ENCODE measurements around the gene WDR59.

The WDR59 gene

DNA sequence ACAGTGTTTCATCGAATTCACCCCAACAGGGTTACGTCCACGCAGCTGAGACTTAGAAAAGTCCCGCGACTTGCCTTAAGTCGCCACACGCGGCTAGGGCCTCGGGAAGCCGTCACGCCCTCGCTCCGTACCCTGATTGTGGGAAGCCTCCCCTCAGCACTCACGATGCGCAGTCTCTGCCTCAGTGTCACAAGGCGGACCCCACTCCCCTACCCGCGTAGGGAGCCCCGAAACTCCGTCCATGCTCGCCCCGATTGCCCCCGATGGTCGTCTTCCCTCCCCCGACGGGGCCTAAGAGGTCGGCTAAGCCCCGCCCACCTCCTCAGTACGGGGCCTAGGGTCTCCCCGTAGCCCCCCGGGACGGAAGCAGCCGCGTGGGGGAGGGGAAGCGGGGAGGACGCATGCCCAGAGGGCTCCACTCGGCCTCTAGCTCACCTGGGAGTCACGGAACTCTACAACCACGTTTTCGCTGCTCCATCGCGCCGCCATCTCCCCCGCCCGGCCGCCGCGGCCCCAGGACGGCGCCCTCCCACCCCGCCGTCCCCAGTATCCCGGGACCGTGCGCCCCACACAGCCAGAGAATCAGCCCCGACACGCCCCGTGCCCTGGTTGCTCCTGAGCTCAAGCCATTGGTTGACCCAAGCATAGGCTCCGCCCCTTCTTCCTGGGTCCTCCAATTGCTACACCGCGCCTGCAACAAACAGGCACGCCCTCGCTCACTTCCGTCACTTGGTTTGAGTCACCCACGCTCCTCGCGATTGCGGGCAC lies at the start of gene WDR59 (continued):
- no peak for TF ChIP-seq ZSCAN4 (tag by site-specific recombination; IDR thresholded peaks at IDR 0.05)
- TF ChIP-seq ZXDB (tag by site-specific recombination; IDR thresholded peaks at IDR 0.05), result peak; percentile 86
- TF ChIP-seq ZNF529 (tag by site-specific recombination; IDR thresholded peaks at IDR 0.05; ENCODE audit: insufficient replicate concordance), result no peak
- no peak for TF ChIP-seq ZNF670 (tag by site-specific recombination; IDR thresholded peaks at IDR 0.05; ENCODE audit: low read depth)
- TF ChIP-seq, protein P1, sequence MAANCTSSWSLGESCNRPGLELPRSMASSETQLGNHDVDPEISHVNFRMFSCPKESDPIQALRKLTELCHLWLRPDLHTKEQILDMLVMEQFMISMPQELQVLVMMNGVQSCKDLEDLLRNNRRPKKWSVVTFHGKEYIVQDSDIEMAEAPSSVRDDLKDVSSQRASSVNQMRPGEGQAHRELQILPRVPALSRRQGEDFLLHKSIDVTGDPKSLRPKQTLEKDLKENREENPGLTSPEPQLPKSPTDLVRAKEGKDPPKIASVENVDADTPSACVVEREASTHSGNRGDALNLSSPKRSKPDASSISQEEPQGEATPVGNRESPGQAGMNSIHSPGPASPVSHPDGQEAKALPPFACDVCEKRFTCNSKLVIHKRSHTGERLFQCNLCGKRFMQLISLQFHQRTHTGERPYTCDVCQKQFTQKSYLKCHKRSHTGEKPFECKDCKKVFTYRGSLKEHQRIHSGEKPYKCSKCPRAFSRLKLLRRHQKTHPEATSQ (tag by site-specific recombination; IDR thresholded peaks at IDR 0.05), result peak; percentile 66; the same call in 1 of the 2 replicates
- no peak for TF ChIP-seq ZBTB21 (tag by site-specific recombination; IDR thresholded peaks at IDR 0.05)
- no peak for TF ChIP-seq MEIS1 (CRISPR knock-in tag; IDR thresholded peaks at IDR 0.05; ENCODE audit: borderline replicate concordance)
- TF ChIP-seq ZNF623 (tag by site-specific recombination; IDR thresholded peaks at IDR 0.05), result no peak
- TF ChIP-seq, protein P2, sequence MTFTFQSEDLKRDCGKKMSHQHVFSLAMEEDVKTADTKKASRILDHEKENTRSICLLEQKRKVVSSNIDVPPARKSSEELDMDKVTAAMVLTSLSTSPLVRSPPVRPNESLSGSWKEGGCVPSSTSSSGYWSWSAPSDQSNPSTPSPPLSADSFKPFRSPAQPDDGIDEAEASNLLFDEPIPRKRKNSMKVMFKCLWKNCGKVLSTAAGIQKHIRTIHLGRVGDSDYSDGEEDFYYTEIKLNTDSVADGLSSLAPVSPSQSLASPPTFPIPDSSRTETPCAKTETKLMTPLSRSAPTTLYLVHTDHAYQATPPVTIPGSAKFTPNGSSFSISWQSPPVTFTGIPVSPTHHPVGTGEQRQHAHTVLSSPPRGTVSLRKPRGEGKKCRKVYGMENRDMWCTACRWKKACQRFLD (tag by site-specific recombination; IDR thresholded peaks at IDR 0.05), result no peak
- no peak for TF ChIP-seq ZNF544 (tag by site-specific recombination; IDR thresholded peaks at IDR 0.05)
- TF ChIP-seq SP3 (tag by site-specific recombination; IDR thresholded peaks at IDR 0.05), result peak; percentile 93
- peak; percentile 60; the same call in 1 of the 2 replicates for TF ChIP-seq ZFP69B (tag by site-specific recombination; IDR thresholded peaks at IDR 0.05)
- TF ChIP-seq ZNF366 (tag by site-specific recombination; conservative IDR thresholded peaks at IDR 0.05), result no peak
- TF ChIP-seq, protein P3, sequence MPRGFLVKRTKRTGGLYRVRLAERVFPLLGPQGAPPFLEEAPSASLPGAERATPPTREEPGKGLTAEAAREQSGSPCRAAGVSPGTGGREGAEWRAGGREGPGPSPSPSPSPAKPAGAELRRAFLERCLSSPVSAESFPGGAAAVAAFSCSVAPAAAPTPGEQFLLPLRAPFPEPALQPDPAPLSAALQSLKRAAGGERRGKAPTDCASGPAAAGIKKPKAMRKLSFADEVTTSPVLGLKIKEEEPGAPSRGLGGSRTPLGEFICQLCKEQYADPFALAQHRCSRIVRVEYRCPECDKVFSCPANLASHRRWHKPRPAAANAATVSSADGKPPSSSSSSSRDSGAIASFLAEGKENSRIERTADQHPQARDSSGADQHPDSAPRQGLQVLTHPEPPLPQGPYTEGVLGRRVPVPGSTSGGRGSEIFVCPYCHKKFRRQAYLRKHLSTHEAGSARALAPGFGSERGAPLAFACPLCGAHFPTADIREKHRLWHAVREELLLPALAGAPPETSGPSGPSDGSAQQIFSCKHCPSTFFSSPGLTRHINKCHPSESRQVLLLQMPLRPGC (tag by site-specific recombination; IDR thresholded peaks at IDR 0.05), result no peak
- no peak for TF ChIP-seq ZNF791 (tag by site-specific recombination; IDR thresholded peaks at IDR 0.05)
- no peak for TF ChIP-seq IKZF3 (tag by site-specific recombination; IDR thresholded peaks at IDR 0.05)
- TF ChIP-seq ZNF510 (tag by site-specific recombination; IDR thresholded peaks at IDR 0.05; ENCODE audit: insufficient replicate concordance), result no peak
- TF ChIP-seq, protein P4, sequence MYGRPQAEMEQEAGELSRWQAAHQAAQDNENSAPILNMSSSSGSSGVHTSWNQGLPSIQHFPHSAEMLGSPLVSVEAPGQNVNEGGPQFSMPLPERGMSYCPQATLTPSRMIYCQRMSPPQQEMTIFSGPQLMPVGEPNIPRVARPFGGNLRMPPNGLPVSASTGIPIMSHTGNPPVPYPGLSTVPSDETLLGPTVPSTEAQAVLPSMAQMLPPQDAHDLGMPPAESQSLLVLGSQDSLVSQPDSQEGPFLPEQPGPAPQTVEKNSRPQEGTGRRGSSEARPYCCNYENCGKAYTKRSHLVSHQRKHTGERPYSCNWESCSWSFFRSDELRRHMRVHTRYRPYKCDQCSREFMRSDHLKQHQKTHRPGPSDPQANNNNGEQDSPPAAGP (tag by site-specific recombination; IDR thresholded peaks at IDR 0.05), result peak; percentile 54; the same call in 1 of the 2 replicates
- TF ChIP-seq ZNF664 (tag by site-specific recombination; IDR thresholded peaks at IDR 0.05), result 0 out of 2 replicates have a peak, but pooled peaks have one; percentile 1
- no peak for TF ChIP-seq ZNF426 (tag by site-specific recombination; IDR thresholded peaks at IDR 0.05)
- peak; percentile 53; the same call in 1 of the 2 replicates for TF ChIP-seq ZNF391 (tag by site-specific recombination; IDR thresholded peaks at IDR 0.05; ENCODE audit: borderline replicate concordance, low read depth)
- TF ChIP-seq ZBTB17 (tag by site-specific recombination; IDR thresholded peaks at IDR 0.05), result peak; percentile 54; the same call in 1 of the 2 replicates
- TF ChIP-seq REPIN1 (tag by site-specific recombination; IDR thresholded peaks at IDR 0.05; ENCODE audit: low read depth), result 0 out of 2 replicates have a peak, but pooled peaks have one; percentile 17
- TF ChIP-seq ZNF214 (tag by site-specific recombination; IDR thresholded peaks at IDR 0.05; ENCODE audit: borderline replicate concordance), result no peak
- TF ChIP-seq ZNF501 (tag by site-specific recombination; IDR thresholded peaks at IDR 0.05), result 0 out of 2 replicates have a peak, but pooled peaks have one; percentile 21
- TF ChIP-seq ZNF174 (tag by site-specific recombination; IDR thresholded peaks at IDR 0.05), result no peak
- no peak for TF ChIP-seq ZNF302 (tag by site-specific recombination; IDR thresholded peaks at IDR 0.05; ENCODE audit: low read depth)
- TF ChIP-seq, protein P5, sequence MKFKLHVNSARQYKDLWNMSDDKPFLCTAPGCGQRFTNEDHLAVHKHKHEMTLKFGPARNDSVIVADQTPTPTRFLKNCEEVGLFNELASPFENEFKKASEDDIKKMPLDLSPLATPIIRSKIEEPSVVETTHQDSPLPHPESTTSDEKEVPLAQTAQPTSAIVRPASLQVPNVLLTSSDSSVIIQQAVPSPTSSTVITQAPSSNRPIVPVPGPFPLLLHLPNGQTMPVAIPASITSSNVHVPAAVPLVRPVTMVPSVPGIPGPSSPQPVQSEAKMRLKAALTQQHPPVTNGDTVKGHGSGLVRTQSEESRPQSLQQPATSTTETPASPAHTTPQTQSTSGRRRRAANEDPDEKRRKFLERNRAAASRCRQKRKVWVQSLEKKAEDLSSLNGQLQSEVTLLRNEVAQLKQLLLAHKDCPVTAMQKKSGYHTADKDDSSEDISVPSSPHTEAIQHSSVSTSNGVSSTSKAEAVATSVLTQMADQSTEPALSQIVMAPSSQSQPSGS (tag by site-specific recombination; IDR thresholded peaks at IDR 0.05; ENCODE audit: low read depth), result no peak
- peak; percentile 26; the same call in 1 of the 2 replicates for TF ChIP-seq ZSCAN16 (tag by site-specific recombination; IDR thresholded peaks at IDR 0.05)
- peak; percentile 25; the same call in 1 of the 2 replicates for TF ChIP-seq ZNF394 (tag by site-specific recombination; IDR thresholded peaks at IDR 0.05; ENCODE audit: borderline replicate concordance)
- no peak for TF ChIP-seq ZNF677 (tag by site-specific recombination; IDR thresholded peaks at IDR 0.05)
- TF ChIP-seq ZNF37A (tag by site-specific recombination; IDR thresholded peaks at IDR 0.05), result no peak

All from HEK293 (cell line).